A673 (cell line): ENCODE data around the gene TTR.

Experiments
- EZH2 ChIP-seq: fragments of 200-600 bp; sonication (generic); IDR thresholded peaks from 2 replicates; pipeline ENCODE4 v1.6.1; 2017; ENCODE audit warnings: borderline replicate concordance, low read depth, mild to moderate bottlenecking, mixed read lengths, antibody characterized with exemption, low read length; ENCODE audit not compliant: poor library complexity, severe bottlenecking
- TF ChIP-seq, protein P1 (sequence below): fragments of 300-800, 200-600 bp; sonication (generic); conservative IDR thresholded peaks from 2 replicates; pipeline ENCODE4 v1.5.1; 2017; ENCODE audit warnings: low read depth, mild to moderate bottlenecking, antibody characterized with exemption, low read length, moderate library complexity, mixed read lengths

DNA sequence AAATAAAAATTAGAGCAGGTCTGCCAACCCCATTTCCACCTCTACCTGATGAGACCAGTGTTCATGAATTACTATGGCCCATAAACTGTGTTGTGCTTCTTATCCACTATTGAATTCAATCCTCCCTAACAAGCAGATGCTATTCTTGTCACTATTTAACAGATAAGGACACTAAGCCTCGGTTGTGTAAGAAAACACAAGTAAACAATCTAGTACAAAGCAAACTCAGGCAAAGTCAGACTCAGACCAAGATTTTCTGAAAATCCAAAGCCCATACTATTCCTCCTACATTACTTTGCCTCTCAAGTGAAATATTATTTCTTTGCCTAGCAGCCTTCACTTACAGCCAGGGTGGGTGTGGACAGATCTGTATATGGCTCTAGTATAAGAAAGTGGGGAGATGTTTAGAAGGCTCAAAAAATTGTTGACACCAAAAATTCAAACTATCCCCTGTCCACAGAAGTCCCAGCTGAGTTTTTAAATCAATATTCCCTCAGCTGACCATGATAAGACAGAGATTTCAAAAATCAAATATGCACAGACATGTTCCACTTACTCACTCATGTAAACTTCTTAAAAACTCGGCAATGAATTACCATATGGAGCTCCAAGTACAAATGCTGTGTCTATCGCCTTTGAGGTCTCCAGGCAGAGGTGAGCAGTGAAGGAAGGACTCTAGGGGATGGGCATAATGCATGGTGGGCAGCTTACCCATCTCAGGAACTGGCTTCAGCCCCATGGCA lies 16.0 kb upstream of the TTR start:
- TF ChIP-seq, protein P1, sequence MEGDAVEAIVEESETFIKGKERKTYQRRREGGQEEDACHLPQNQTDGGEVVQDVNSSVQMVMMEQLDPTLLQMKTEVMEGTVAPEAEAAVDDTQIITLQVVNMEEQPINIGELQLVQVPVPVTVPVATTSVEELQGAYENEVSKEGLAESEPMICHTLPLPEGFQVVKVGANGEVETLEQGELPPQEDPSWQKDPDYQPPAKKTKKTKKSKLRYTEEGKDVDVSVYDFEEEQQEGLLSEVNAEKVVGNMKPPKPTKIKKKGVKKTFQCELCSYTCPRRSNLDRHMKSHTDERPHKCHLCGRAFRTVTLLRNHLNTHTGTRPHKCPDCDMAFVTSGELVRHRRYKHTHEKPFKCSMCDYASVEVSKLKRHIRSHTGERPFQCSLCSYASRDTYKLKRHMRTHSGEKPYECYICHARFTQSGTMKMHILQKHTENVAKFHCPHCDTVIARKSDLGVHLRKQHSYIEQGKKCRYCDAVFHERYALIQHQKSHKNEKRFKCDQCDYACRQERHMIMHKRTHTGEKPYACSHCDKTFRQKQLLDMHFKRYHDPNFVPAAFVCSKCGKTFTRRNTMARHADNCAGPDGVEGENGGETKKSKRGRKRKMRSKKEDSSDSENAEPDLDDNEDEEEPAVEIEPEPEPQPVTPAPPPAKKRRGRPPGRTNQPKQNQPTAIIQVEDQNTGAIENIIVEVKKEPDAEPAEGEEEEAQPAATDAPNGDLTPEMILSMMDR: no peak
- TF ChIP-seq EZH2: no peak
